MCF 10A (cell line): ENCODE data around the gene GPC6. TPM values are rescaled to one million over a fixed set of nuclear protein-coding genes. Genes with fewer than 3 reads are reported as not detected.

Source experiments
- BruUV-seq: library from RNA; stranded (reverse); fragments of 400-500 nt; replicated peaks from 2 replicates; lab custom pipeline; 2021; lab: Mats Ljungman, UMichigan
- CTCF ChIA-PET: fragments of 300-600 bp; sonication (Branson Sonifier 250); formaldehyde crosslinking; extraction: SDS; loops from one replicate; lab custom pipeline; 2021; ENCODE audit warnings: antibody characterized with exemption, inconsistent platforms; lab: Yijun Ruan, JAX
- POLR2A ChIA-PET: fragments of 300-600, 350-650 bp; sonication (Branson Sonifier 250); formaldehyde crosslinking; extraction: SDS; loops from one replicate; lab custom pipeline; 2020; ENCODE audit warnings: antibody characterized with exemption, inconsistent platforms; lab: Yijun Ruan, JAX
- DNase-seq: peaks from one replicate; pipeline ENCODE4 v3.0.0-alpha.2; 2018; ENCODE audit not compliant: unreplicated experiment
- H3K27ac Mint-ChIP-seq: one replicate; pipeline ENCODE4 v1.8.0; 2022; ENCODE audit warnings: mild to moderate bottlenecking, low read depth, mixed read lengths; ENCODE audit not compliant: unreplicated experiment
- H3K27me3 Mint-ChIP-seq: one replicate; pipeline ENCODE4 v1.8.0; 2022; ENCODE audit warnings: mixed read lengths; ENCODE audit not compliant: insufficient read depth, unreplicated experiment
- H3K36me3 Mint-ChIP-seq: one replicate; pipeline ENCODE4 v1.8.0; 2022; ENCODE audit warnings: mild to moderate bottlenecking, moderate library complexity, mixed read lengths; ENCODE audit not compliant: insufficient read depth, unreplicated experiment
- H3K4me1 Mint-ChIP-seq: one replicate; pipeline ENCODE4 v1.8.0; 2022; ENCODE audit warnings: mixed read lengths; ENCODE audit not compliant: insufficient read depth, unreplicated experiment
- H3K4me3 Mint-ChIP-seq: one replicate; pipeline ENCODE4 v1.8.0; 2022; ENCODE audit warnings: mild to moderate bottlenecking, moderate library complexity, mixed read lengths; ENCODE audit not compliant: unreplicated experiment
- H3K9me3 Mint-ChIP-seq: one replicate; pipeline ENCODE4 v1.8.0; 2022; ENCODE audit warnings: mixed read lengths; ENCODE audit not compliant: unreplicated experiment
- CTCF ChIP-seq: fragments of 200-600 bp; IDR thresholded peaks from one replicate; pipeline ENCODE4 v1.8.0; 2022; ENCODE audit warnings: antibody characterized with exemption, mild to moderate bottlenecking; ENCODE audit not compliant: unreplicated experiment
- intact Hi-C: fragments of 100-400 bp; cut with micrococcal nuclease; formaldehyde crosslinking; loops from 2 replicates; pipeline ENCODE4 v1.14.1; 2022
- total RNA-seq: library from RNA; stranded (reverse); gene quantifications from 2 replicates; pipeline ENCODE4 v1.2.3, GENCODE V29; 2022

GPC6 gene
- total RNA-seq, 1 experiment from 2014 or later: 8.4 TPM

- peak overlapping the region; percentile 31 for H3K27ac Mint-ChIP-seq
- no peak overlapping the region for H3K4me3 Mint-ChIP-seq
- ChIA-PET POLR2A (interaction anchor here (0.7 to 1.5 kb wide), 2 partner anchors 14 to 19 kb away, joined by 3 to 4 read pairs; no protein-coding TSS in a partner anchor), CTCF (no interaction called here)
- H3K27me3 Mint-ChIP-seq: no peaks in the 10 kb centered on the region
- H3K9me3 Mint-ChIP-seq: no peaks in the 10 kb centered on the region
- H3K4me1 Mint-ChIP-seq: peaks cover 11% of the 10 kb centered on the region
- no peak for TF ChIP-seq CTCF
- no TSS peak for BruUV-seq
- intact Hi-C loops: no loop called here
- no peaks in the 10 kb centered on the region for H3K36me3 Mint-ChIP-seq
- no peak for DNase-seq
Measured at GRCh38 chr13:93268327-93269028, 41.9 kb downstream of the GPC6 start.

- no peak for DNase-seq
- TF ChIP-seq CTCF: no peak
- Mint-ChIP-seq H3K4me3 (no peak overlapping the region), H3K27me3 (no peaks in the 10 kb centered on the region), H3K27ac (peak overlapping the region; percentile 8), H3K9me3 (no peaks in the 10 kb centered on the region), H3K36me3 (no peaks in the 10 kb centered on the region), H3K4me1 (peaks cover 11% of the 10 kb centered on the region)
- intact Hi-C loops: no loop called here
- BruUV-seq: no TSS peak
- CTCF ChIA-PET: interaction anchor here (0.6 kb wide), 2 partner anchors 383 to 1065 kb away, joined by 3 to 4 read pairs; no protein-coding TSS in a partner anchor
- POLR2A ChIA-PET: interaction anchor here (0.7 to 1.4 kb wide), 2 partner anchors 26 to 926 kb away, joined by 3 read pairs; no protein-coding TSS in a partner anchor
Measured at GRCh38 chr13:93270769-93271742, 44.4 kb downstream of the GPC6 start.

- H3K4me3 Mint-ChIP-seq: no peak overlapping the region
- no peak for DNase-seq
- no peaks in the 10 kb centered on the region for H3K36me3 Mint-ChIP-seq
- ChIA-PET POLR2A (interaction anchor here (0.6 to 1.6 kb wide), 2 partner anchors 16 to 1104 kb away, joined by 3 to 4 read pairs; no protein-coding TSS in a partner anchor), CTCF (interaction anchor here (0.7 kb wide), 1 partner anchor 12 kb away, joined by 3 read pairs; no protein-coding TSS in a partner anchor)
- H3K27ac Mint-ChIP-seq: no peak overlapping the region
- no peaks in the 10 kb centered on the region for H3K27me3 Mint-ChIP-seq
- BruUV-seq: no TSS peak
- H3K9me3 Mint-ChIP-seq: no peaks in the 10 kb centered on the region
- intact Hi-C loops: no loop called here
- peaks cover 5% of the 10 kb centered on the region for H3K4me1 Mint-ChIP-seq
- no peak for TF ChIP-seq CTCF
Measured at GRCh38 chr13:93279982-93280381, 53.4 kb downstream of the GPC6 start.

GRCh38 chr13:93280688-93281087, 54.1 kb downstream of the GPC6 start:
- DNase-seq: no peak
- H3K36me3 Mint-ChIP-seq: no peaks in the 10 kb centered on the region
- intact Hi-C loops: no loop called here
- CTCF ChIA-PET: no interaction called here
- POLR2A ChIA-PET: no interaction called here
- H3K4me3 Mint-ChIP-seq: no peak overlapping the region
- no peak for TF ChIP-seq CTCF
- no peak overlapping the region for H3K27ac Mint-ChIP-seq
- peaks cover 6% of the 10 kb centered on the region for H3K4me1 Mint-ChIP-seq
- H3K27me3 Mint-ChIP-seq: no peaks in the 10 kb centered on the region
- no peaks in the 10 kb centered on the region for H3K9me3 Mint-ChIP-seq
- no TSS peak for BruUV-seq
